Activated T-cell treated with anti-CD3 and anti-CD28 coated beads for 1 hour (primary cell): ENCODE data around the gene MAPRE2.

ENCODE experiments used
- DNase-seq: peaks from one replicate; pipeline ENCODE4 v3.0.0-alpha.2; 2020; ENCODE audit warnings: low read depth

The MAPRE2 gene

DNA sequence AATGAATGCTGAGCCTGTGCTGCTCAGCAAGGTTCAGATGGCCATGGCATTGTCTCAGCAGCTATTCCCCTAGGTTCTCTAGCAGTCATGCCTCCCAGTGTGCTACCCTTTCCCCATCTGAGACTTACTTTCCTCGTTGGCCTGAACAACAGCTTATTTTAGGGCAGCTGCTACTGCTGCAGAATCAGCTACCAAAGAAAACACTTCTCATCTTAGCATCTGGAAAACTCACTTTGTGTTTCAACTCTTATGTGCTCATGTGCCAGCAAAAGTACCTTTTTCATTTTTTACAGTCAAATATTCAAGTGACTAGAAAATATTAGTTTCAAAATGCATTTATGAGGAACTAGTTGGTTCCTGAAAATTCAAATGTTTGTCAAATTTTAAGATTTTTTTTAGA is 139.2 kb downstream of the MAPRE2 start:
- DNase-seq, result no peak

DNA sequence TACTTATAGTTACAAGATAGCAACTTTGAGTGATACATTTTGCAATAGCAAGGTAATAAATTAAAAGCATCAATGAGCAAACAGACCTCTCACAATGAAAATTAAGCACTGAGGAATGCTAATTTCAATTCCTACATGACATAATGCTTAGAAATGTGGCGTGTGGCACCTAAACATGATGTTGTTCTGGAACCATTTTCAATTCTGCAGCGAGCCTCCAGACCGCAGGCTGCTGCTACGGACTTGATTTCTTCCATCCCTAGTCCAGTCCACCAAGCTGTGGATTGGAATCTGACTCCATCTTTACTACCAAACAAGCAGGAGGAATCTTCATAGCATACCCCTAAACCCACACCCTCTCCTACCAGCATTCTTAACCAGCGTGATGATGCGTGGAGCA is 140.9 kb downstream of the MAPRE2 start:
- DNase-seq, result no peak

DNA sequence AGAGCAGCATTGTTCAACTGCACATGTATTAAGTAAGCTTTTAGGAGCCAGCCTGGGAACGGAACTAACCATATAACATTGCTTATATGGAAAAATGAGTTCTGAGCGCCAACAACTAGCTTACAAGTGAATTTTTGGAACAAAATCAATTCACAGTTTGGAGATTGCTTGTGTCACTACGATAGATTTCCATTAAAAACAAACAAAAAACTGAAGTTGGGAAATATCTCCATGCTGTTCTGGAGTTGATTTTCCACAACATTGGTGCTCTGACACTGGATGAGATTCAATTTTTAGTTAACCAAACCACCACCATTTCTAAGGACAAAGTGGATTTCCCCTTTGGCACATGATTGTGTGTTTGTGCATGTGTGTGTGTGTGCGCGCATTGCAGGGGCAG is 142.7 kb downstream of the MAPRE2 start:
- DNase-seq, result no peak

DNA sequence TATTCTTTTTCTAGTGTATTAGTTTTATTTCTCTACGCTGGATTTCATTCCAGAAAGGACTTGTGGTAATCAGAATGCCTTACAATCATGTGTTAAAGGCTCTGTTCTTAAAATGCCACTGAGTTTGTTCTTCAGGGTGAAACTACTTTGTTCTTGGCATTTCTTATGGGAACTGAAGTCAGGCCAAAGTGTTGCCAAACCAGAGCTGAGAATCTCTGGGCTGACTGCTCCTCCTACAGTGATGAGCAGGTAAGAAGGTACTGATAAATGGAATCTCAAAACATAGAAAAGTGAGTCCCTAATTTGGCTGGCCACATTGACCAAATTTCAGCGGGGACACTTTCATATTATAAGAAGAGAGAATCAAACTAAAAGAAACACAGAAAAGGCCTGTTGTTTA is 144.6 kb downstream of the MAPRE2 start:
- DNase-seq, result no peak

DNA sequence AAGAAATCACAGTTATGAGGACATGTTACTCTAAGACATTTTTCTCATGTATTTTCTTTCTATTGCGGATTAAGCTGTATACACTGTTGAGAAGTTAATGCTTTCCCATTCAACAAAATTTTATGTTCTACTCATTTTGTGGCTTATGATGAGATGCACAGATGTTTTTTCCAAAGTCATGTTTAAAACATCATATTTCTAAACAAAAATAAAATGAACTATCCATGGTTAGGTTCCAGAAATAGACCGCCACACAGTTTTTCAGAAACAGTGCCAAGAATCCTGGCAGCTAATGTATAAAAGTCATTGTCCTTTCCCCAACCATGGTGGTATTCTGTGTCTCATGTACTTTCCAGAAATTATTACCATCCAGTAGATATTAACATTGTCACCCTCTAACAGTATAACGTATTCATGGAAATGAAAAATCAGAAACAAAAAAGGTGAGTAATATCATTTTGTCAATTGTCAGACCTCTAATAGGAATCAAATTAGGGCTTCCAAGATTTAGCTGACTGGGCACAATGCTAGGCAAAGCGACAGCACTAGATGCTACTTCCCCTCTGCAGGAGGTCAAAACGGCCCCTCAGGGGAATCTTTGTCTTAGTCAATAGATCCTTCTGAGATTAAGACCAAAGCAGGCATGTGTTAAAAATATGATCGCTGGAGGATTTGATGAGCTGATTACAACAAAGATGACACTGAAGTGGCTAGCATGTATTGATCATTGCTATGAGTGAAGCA is 145.2 kb downstream of the MAPRE2 start:
- DNase-seq, result no peak

DNA sequence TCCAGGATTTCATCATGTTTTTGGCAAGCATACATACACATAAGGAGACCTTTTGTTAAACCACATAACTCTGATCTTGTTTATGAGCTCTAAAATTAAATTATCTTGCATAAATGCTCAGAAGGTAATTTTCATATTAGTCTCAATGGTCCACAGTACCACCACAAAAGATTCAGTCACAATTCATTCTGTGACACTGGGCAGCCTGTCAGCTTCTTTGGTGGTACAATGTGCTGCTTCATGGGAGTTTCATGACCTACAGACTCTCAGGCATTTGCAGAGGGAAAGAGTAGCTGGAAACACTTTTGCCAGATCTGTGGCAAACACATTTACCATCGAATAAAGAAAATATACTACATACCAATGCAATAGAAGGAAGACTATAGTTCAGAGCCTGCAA is 148.3 kb downstream of the MAPRE2 start:
- no peak for DNase-seq

DNA sequence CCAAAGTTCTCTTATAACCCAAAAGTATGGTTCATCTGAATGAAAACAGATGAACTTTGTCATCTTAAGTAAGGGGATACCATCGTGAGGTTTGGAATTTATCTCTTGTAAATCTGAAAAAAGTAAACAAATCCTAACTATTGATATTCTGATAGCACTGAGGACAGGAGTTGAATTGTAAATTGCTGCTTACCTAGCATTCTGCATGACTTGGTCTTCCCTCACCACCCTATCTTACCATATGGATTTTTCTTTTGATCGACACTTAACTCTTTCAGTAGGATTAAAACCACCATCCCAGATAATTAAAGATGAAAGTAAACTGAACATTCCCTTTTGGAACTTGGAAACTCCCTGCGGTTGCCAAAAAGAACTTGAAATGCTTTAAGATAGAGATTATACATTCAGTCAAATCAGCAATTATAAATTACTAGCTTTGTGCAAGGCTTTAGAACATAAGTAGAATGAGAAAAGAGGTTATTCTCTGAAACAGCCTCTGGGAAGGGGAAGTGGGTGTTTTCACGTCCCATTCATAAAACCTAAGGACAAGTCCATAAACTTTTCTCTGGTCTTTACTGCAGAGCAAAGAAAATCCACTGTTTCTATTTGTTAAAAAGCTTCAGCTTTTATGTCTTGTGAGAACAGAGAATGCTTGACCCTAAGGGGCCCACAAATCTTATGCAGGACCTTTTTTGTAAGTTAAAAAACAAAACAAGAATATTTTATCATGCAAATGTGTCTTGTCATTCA is 149.9 kb downstream of the MAPRE2 start:
- DNase-seq, result no peak

DNA sequence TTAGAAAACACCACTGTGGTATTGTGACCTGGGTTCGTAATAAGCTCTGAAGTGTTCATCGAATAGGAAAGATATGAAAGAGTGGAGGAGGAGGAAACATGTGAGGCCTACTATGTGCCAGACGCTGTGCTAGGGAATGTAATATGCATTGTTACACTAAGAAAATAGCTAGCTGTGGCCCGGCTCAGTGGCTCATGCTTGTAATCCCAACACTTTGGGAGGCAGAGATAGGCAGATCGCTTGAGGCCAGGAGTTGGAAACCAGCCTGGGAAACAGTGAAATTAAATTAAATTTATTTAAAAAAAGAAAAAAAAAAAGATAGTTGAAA is 150.4 kb downstream of the MAPRE2 start:
- DNase-seq, result no peak

DNA sequence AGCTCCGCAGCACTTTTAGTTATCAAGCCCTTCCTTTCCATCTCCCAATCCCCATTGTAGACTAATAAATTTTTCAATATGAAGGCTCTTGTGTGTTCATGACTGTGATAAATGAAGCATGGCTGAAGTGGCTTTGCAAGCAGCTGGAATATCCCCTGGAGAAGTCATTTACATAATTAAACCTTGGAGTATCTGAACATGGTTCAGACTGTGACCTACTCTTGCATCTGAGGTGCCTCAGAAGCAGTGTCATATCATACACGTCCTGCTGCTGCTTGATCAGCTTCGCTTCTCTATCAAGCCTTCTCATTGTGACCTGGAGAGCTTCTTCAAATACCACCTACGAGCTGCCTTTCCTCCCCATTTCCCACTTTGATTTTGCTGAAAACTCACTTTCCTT is 151.2 kb downstream of the MAPRE2 start:
- no peak for DNase-seq
